NCI-H2196 (cell line): ENCODE results near the gene EYA4.
A peak's percentile ranks its signal among the peaks of the same experiment; 100 is the strongest.
"Not testable (repeated sequence)": the region's sequence is repeated elsewhere in the genome, so short reads cannot be mapped to it uniquely, and the experiment has no call there.

Experiments
- DNase-seq: peaks from one replicate; lab custom pipeline; 2025; ENCODE audit not compliant: unreplicated experiment; lab: John Stamatoyannopoulos, UW

EYA4 gene

GRCh38 chr6:133512410-133513016 is 271.4 kb downstream of the EYA4 start:
- DNase-seq, result peak; percentile 38

DNA sequence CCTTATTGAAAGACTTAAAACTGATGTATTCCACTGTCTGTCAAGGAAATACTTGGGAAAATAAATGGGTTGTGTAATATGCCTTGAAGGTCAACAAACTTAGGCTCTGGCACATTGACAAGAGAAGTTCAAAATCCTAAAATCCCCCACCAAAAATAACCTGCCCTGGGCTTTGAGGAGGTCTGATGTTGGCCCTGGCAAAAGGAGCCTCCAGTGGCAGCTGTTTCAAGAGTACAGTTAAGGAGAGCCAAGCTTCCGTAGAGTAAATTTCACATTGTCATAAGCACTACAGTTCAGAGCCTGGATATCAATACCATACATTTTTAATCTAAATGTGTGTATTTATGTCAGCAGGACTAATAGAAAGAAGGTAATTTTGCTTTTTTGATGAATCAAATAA is 282.7 kb downstream of the EYA4 start:
- no peak for DNase-seq

GRCh38 chr6:133526436-133526835 is 285.3 kb downstream of the EYA4 start:
- DNase-seq, result no peak

GRCh38 chr6:133528566-133528965 is 287.4 kb downstream of the EYA4 start:
- no peak for DNase-seq

DNA sequence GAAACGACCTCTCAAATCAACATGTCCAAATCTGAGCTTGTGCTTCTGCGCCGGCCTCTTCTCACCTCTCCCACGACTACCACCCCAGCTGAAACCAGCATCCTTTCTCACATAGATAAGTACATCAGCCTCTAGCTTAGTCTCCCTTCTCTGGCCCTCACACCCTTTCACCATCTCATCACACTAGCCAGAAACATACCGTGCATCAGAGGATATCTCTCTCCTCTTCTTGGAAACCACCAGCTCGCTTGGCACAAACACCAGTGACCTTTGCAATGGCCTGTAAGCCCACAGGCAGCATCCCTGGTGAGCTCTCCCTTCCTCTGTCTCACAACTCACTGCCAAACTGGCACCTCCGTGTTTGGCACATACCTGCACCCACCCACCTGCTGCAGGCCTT is 291.8 kb downstream of the EYA4 start:
- no peak for DNase-seq

- no peak for DNase-seq
Observed at GRCh38 chr6:133539502-133540259, 298.5 kb downstream of the EYA4 start.

- no peak for DNase-seq
Observed at GRCh38 chr6:133540361-133540760, 299.2 kb downstream of the EYA4 start.

DNA sequence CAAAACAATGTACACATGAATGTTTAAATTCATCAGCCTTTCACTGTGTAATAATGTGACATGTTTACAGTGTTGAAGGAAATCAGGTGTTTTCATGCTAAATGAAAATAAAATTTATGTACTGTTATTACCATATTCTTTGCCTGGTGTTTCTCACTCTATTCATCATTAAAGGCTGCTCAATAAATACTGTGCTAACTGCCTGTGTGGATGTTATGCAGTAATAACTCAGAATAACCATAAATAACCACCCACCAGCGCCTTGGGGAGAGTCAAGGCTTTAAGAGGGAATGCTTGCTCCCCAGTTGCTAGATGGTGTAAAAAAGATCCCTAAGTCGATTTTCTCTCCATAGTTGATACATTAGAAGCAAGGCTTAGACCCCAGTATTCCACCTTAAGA is 299.9 kb downstream of the EYA4 start:
- DNase-seq, result no peak

DNA sequence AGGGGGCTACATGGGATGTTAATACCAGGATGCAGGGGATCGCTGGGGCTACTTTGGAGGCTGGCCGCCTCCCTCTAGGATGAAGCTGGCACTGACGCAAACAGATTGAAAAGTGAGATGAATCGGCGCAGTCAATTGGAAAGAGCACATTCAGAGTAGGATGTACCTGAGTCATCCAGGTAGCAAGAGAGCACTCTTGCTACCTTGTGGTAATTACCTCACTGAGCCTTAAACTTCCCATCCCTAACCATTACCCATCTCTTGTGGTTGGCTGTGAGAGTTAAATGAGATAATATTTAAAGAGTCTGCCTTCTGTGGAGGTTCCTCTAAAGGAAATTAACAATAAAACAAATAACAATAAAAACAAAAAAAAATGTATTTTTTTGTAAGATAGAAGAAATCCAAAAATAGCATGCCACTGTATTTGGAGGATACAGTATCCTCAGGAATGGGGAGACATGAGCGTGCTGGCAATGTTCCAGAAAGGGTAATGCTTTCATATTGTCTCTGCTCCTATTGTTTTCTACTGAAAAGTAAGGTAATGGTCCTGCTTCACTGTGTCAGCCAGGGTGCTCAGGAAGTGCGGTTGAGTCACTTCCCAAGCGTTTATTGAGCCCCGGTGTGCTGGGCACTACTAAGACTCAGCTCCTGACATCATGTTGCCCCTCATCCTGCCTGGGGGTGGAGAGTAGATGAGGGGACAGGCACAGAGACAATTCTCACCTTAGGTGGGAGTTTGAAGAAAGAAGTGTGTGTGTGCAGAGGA is 301.1 kb downstream of the EYA4 start:
- no peak for DNase-seq

DNA sequence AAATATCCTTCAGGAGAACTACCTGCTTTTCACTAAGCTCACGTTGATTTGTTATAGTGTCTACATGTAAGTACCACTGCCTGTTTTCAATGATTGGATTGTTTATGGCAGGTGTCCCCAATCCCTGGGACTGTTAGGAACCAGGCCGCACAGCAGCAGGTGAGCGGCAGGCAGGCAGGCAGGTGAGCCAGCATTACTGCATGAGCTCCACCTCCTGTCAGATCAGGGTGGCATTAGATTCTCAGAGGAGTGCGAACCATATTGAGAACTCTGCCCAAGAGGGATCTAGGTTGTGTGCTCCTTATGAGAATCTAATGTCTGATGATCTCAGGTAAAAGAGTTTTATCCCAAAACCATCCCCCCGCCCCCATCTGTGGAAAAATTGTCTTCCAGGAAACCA is 303.3 kb downstream of the EYA4 start:
- no peak for DNase-seq

- no peak for DNase-seq
Observed at GRCh38 chr6:133546098-133546497, 304.9 kb downstream of the EYA4 start.

GRCh38 chr6:133547136-133547535 is 306.0 kb downstream of the EYA4 start:
- DNase-seq, result no peak

GRCh38 chr6:133548423-133549159 is 307.4 kb downstream of the EYA4 start:
- no peak for DNase-seq

DNA sequence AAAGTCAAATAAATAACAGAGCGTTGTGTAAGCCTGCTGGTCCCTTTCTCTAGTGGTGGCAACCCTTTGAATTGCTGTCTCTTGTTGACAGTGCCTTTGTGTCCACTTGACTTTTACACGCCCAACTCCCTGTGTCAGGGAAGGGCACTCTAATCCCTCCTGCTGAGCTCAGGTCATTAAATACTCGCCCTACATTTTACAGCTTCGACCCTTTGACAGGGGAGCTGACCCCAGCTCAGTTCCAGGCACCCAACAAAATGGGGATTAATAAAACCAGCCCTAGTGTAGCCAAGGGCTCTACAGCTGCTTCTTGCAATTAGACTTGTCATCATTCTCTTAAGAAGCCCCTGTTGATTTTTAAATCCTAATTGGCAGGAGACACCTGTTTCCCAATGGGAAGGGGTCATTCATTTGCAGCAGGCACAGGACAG is 308.2 kb downstream of the EYA4 start:
- no peak for DNase-seq

GRCh38 chr6:133550026-133550425 is 308.9 kb downstream of the EYA4 start:
- DNase-seq, result no peak

DNA sequence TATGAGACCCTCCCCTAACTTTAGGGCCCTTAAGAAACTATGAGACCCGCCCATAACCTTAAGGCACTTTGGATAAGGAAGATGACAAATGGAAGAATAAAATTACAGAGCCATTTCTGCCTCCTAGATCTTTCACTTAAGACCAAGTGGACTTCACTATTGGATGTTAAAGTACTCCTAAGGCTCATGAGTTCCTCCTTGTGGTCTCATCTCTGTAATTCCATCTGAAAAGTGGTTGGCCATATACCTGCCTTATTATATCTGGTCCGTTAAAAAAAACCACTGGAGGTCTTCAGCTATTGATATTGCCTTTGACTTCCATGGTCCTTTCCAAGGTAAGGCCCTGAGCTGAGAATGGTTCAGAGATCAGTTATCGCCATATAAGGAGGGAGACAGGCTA is 310.3 kb downstream of the EYA4 start:
- no peak for DNase-seq

DNA sequence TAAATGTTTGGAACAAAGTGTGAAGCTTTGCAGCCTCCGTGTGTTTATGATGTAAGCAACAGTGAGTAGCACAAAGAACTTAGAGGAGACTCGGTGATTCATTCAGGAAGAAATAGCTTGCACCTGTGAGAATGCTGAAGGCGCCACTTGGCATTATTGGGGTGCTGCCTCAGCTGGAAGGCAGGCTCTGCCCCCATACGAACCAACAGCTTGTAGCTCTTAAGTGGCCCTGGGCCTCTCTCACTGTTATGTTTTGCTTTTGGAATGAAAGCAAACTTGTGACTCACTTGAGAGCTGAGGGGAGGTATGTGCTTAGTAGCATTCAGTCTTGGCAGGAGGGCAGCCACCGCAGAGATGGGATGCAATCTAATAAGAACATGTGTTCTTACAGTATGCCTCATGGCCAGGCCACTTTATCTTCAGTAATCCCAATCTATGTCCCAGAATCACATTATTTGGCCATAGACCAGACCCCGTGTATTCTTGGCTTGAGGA is 310.7 kb downstream of the EYA4 start:
- no peak for DNase-seq

DNA sequence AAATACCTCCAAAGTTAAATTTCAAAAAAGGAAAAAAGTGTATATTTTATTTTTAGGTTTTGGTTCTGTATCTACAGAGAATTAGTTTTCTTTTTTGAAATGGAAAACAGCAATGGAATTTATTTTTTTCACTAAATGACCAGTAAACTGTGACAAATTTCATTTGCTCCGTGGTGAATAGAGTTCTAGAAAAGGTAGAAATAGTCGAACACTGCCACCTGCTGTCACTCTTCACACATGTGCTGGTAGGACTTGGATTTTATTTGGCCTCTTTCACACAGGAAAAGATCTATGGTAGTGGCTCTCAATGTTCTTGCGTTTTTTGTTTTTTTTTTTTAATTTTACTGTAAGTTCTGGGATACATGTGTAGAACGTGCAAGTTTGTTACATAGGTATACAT is 312.5 kb downstream of the EYA4 start:
- DNase-seq, result peak; percentile 70

- not testable (repeated sequence) for DNase-seq
Observed at GRCh38 chr6:133554121-133554520, 313.0 kb downstream of the EYA4 start.

DNA sequence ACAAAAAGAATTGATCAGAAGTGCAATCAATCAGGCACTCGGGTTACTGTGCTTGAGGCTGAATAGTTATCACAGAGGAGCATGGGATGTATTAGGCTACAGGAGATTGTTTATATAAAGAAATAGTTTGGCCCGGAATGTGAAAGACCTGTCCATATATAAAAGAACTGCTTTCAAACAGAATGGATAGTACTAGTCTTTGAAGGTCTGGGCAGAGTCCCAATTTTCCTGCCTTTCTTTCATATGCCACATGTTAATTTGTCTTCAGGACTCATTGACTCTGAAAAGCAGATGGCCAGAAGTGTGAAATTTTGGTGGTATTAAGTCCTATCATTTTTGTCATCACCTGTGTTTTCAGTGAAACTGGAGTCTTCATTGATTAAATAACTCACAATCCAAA is 314.5 kb downstream of the EYA4 start:
- no peak for DNase-seq

DNA sequence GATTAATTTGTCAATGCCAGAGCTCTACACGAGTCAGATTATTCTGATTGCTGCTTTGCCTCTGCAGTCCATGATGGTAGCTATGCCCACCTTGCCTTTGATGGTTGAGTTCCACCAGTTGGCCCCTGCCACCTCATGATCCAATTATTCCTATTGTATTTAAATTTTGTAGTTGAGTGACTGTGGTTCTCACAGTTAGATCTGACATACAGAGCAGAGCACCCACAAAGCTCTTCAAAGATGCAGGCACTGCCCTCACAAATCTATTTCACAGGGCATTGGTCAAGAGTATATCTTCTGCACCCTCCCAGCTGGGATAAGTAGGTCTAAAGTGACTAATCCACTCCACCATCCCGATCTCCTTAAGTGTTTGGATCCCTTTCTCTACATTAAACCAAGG is 318.8 kb downstream of the EYA4 start:
- DNase-seq, result no peak
